HG02759 (cell line): ENCODE measurements around the gene NTF3.
"Not testable (repeated sequence)": the region's sequence is repeated elsewhere in the genome, so short reads cannot be mapped to it uniquely, and the experiment has no call there.

Experiments
- ATAC-seq: cut with Tn5 transposase; IDR thresholded peaks from one replicate; pipeline ENCODE4 v1.9.1; 2021; ENCODE audit warnings: mild to moderate bottlenecking, moderate library complexity; ENCODE audit not compliant: unreplicated experiment

The NTF3 gene

DNA sequence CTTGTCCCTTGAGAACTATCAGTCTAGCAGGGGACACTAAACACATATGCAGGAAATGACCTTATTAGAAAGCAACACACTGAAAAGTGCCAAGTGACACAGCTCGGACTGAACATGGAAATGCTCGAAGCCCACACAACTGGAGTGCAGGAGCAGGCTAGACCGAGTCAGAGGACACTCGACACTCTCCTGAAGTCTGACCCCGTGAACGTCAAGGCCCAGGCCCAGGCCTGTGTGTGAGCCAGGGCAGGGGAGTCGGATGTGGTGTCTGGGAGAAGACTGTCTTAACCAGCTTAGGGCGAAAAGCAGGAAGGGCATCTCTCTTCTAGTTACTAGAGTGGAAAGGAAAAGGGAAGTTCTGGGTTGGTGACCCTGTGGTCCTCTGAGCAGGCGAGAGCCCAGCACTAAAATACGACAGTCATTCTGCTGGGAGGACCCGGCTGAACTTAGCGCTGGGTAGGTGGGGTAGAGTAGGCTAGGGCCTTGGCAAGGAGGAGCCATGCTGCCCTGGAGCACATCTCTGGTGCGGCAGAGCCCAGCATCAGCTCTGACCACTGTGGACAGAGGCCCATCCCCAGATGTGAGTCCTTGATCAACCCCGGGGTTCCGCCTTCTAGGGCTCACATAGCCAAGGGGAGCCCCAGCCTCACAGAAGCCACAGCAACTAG, 93.0 kb downstream of the NTF3 start:
- no peak for ATAC-seq

DNA sequence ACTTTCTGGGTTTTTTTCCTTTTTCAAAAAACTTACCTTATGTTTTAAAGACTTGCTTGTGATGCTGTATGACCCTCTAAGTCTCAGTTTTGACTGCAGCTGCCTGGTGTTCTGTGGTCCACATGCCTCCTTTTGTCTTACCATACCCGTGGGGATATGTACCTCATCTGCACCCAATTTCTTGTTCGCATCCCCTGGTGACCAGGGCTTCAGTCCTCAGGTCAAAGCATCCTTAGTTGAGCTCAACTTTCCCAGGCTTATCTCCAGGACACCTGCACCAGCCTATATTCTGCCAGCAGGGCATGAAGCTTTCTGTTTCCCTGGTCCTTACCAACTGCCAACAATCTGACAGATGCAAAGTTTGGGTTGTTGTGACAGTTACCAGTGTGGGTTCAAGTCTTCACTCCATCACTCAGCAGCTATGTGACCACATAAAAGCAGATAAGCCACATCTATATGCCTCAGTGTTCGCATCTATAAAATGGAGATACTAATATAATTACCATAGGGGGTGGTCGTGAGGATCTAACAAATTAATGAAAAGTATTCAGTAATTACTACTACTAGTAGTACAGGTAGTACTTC, 94.0 kb downstream of the NTF3 start:
- no peak for ATAC-seq

DNA sequence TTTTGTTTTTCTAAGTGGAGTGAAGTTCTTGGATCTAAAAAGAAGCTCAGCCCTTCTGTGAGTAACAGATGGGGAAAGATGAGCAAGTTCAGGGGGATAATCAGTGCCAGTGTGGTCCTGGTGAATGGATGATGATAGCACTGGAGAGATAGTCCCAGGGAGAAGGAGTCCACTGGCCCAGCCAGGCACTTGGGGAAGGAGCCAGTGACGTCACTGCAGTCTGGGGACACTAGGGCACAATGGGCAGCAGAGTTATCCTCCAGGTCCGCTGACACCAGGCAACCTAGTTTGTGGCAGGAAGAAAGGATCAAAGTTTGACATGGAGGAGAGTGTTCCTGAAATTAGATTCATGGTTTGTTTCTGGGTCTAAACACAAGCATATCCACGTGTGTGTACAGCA, 101.5 kb downstream of the NTF3 start:
- no peak for ATAC-seq

DNA sequence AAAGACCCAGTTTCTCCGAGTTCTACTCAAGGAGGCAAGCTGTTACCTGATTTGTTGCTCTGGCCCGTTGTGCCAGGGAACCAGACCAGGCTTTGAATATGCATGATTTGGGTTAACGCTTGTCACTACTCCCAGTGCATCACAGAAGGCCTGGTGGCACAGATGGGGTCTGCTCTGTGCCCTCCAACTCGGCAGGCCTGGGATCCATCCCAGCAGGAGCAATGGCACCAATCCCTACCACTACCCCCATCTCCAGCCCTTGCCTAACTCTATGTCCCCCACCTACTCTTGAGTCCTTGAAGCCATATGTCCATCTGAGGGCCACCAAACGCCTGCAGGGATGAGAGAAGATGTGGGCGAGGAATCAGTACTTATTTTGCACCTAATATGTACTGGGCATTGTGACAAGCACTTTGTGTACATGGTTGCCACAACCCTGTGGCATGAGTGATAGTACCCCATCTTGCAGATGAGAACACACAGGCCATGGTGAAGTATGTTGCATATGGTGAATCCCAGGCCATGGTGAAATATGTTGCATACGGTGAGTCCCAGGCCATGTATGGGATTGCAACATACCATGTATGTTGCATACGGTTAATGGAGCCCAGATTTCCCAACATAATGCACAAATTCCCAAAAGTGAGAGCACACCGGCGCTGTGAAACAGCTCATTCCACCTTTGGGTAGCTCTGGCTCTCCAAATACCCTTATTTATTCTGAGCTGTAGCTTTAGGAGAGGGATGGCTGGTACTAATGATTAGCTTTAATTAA, 102.7 kb downstream of the NTF3 start:
- ATAC-seq, result no peak

DNA sequence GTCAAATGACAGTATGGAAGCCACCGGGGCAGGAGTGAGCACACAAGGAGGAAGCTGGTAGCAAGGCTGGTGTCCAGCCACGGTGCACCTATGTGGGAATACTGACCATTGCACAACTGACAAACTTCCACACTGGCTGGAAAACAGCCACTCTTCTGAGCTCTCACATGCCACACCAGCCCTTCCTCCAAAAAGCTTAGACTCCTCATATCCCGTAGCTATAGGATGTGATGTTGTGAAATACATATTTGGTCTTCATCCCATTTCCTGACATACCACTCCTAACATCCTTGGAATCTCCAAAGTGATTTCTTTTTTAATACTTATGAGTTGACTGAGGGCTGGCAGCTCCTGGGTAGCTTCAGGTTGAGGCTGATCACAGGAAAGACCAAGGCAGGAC, 103.6 kb downstream of the NTF3 start:
- ATAC-seq, result no peak

DNA sequence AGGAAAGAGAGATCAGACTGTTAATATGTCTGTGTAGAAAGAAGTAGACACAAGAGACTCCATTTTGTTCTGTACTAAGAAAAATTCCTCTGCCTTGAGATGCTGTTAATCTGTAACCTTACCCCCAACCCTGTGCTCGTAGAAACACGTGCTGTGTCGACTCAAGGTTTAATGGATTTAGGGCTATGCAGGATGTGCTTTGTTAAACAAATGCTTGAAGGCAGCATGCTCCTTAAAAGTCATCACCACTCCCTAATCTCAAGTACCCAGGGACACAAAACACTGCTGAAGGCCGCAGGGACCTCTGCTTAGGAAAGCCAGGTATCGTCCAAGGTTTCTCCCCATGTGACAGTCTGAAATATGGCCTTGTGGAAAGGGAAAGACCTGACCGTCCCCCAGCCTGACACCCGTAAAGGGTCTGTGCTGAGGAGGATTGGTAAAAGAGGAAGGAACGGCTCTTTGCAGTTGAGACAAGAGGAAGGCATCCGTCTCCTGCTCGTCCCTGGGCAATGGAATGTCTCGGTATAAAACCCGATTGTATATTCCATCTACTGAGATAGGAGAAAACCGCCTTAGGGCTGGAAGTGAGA, 105.2 kb downstream of the NTF3 start:
- ATAC-seq, result not testable (repeated sequence)

DNA sequence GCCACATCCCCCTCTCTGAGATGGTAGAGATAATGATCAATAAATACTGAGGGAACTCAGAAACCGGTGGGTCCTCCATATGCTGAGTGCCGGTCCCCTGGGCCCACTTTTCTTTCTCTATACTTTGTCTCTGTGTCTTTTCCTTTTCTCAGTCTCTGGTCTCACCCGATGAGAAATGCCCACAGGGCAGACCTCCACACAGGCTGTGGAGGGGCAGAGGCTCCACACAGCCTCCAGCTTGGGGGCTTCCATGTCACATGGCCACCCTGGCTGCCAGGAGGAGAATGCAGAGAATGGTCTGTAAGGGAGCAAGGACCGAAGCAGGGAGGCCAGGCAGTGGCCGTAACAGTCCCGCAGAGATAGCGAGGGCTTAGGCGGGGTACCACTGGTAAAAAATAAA, 105.9 kb downstream of the NTF3 start:
- ATAC-seq, result no peak
